DMS53 treated with DMSO at 0.1 percent for 48 hours (cell line): ENCODE results near the gene HID1.

Experiments used
- DNase-seq: peaks from one replicate; lab custom pipeline; 2025; ENCODE audit not compliant: unreplicated experiment; lab: John Stamatoyannopoulos, UW

The HID1 gene

GRCh38 chr17:74901353-74902135 lies 71.0 kb downstream of the HID1 start:
- DNase-seq: no peak
